SKM-1 treated with dmso at 0.1 percent for 144 hours (cell line): ENCODE results near the gene WDR62.
"Not testable (repeated sequence)": the region's sequence is repeated elsewhere in the genome, so short reads cannot be mapped to it uniquely, and the experiment has no call there.

ENCODE experiments used
- DNase-seq: peaks from one replicate; lab custom pipeline; 2025; ENCODE audit not compliant: unreplicated experiment; lab: John Stamatoyannopoulos, UW

Gene WDR62

DNA sequence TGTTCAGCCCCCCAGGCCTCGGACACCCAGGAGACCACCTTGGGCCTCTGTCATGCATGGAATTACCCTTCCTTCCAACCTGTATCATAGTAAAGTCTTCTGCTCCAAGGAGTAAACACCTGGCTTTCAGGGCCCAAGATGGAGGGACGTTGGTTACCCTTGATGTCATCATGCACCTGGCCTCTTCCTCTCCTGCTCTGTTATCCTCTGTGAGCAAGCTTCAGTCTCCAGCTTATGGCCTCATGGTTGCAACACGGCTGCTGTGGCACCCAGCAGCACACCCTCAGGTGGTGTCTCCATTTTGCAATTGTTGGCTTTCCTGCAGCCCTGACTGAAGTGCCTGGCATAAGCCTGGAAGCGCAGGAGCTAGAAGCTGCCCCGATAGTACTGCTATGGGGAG is 52.3 kb downstream of the WDR62 start:
- no peak for DNase-seq

DNA sequence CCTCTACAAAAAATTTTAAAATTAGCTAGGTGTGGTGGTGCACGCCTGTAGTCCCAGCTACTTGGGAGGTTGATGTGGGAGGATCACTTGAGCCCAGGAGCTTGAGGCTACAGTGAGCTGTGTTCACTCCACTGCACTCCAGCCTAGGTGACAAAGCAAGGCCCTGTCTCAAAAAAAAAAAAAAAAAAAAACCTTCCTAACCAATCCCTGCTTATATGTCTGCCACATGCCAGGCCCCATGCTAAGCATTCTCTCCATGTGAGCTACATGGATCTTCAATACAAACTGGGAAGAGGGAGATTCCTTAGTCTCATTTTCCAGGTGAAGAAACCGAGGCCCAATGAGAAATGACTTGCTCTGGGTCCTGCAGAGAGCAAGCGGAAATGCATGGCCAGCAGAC is 54.0 kb downstream of the WDR62 start:
- DNase-seq, result no peak

DNA sequence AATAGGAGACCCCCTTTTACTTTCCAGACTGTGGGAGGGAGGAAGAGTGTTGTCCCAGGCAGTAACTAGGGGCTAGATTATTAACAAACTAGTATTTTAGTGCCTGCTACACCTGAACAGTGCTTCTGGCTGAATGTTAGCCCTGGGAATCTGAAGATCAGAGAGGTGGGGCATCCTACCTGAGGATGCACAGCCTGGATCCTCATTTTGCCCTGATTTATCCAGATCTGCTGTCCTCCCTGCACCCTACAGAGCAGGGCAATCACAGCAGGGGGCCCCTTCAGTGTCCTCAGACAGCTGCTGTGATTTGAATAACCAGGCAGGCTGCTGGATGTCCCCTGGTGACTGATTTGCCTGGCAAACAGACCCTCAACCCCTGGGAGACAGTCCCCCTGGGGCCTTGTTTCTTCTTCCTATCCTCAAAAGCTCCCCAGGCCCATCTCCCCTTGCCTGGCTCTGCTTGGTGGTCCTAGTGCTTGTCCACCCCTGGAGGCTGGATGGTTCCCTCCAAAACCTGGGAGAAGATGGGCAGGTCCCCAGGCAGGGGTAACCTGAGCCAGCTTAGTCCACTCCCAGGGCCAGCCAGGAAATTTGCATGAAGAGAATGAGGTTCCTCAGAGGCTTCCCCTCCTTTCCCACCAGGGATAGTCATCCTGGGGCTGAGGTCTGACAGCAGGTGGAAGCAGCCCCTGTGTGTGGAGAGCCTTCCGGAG is 55.9 kb downstream of the WDR62 start, which contains the start of gene OVOL3:
OVOL3 (plus strand) TSS at position 657 of the 713 bp plus-strand sequence. CDS start 60 bp downstream, outside the sequence.
- no peak for DNase-seq

DNA sequence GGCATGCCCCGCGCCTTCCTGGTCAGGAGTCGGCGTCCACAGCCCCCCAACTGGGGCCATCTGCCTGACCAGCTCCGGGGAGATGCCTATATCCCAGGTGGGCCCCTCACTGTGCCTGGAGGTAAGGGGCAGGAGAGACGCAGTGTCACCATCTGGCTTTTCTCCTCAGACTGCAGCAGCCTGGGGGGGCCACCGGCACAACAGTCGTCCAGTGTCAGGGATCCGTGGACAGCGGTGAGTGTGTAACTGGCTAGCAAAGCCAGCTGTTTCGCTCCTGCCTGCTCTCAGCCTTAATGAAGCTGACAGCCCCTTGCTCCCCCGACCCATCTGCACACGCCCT is 56.5 kb downstream of the WDR62 start:
- no peak for DNase-seq

DNA sequence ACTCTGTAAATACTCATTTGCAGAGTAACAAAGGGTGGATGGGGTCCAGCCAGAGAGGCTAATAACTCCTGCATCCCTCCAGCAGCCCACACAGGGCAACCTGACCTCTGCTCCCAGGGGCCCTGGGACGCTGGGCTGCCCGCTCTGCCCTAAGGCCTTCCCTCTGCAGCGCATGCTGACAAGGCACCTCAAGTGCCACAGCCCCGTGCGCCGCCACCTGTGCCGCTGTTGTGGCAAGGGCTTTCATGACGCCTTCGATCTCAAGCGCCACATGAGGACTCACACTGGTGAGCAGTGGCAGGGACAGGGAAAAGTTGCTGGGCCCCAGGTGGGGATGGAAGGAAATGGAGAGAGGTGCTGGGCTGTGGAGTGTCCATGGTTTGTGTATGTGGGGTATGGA is 58.0 kb downstream of the WDR62 start:
- no peak for DNase-seq

DNA sequence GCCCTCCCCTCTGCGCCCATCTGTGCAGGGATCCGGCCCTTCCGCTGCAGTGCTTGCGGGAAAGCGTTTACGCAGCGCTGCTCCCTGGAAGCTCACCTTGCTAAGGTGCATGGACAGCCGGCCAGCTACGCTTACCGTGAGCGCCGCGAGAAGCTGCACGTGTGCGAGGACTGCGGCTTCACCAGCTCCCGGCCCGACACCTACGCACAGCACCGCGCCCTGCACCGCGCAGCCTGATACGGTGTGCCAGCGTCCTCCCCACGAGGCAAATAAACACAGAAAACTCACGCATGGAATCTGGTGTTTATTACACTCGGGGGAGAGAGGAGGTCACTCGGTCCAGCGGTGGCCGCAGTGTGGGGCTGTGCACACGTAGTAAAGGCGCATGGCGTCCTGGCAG is 58.7 kb downstream of the WDR62 start:
- DNase-seq, result no peak

DNA sequence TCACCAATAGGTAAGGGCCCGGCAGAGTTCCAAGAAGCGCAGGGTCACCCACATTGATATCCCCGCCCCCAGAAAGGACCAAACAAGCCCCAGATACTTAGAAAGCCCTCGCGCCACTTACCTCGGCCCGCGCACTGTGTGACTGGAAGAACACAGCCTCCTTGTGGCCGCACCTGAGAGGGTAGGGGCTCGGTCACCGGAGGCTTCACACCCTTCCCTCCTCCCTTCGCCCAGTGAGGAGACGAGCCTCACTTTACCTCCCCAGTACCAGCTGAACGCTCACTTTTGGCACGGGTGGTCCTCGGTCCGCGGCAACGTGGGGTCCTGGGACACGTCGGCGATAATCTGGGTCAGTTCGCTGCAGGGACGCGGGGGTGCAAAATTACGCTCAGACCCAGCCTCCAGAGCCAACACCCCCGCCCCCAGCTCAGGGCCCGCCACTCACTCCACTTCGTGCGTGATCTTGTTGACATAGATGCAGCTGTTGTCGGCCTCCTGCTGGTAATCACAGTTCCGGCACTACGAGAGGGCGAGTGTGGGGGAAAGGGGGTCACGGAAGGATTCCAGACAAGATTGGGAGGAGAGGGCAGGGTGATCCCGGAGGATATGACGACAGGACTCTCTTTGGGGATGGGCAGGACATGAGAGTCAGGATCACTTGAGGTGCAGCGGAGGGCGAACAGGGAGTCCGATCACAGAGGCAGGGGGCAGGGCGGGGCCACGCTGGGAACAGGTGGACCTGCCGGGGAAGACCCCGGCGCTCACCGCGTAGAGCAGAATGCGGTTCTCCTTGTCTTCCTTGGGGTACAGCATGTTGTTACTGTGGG is 59.4 kb downstream of the WDR62 start:
- no peak for DNase-seq

DNA sequence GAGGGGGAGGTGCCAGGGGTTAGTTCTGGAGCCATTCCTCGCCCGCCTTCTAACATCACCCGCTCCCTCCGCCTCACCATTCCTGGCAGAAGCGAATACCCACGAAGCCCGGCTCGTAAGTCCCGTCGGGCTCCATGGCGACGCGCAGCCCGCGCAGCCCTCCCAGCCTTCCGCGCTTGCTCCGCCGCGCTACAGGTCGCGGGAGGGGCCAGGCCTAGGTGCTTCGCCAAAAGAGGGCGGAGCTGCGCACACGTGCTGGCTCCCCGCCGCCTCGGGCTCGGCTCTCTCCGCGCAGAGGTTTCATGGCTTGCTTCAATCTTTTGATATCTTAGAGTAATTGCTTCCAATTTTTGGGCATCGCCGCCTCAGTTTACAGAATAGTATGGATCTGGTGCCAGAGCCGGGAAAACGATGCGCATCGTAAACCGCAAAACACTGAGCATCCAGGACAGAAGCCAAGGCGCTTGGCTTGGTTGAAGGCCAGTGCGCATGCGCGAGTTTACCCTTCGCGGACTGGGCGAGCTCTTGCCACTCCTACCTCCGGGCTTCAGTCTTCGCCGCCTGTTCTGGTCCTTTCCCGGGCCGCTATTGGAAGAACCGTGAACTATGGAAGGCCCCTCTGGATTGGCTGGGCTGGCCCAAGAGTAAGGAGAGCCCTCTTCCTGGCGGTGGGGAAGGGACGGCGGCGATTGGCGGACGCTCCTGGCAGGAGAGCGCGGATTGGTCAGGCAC is 60.2 kb downstream of the WDR62 start, which contains the start of gene POLR2I:
POLR2I (minus strand) TSS at position 155 of the 732 bp plus-strand sequence; CDS start at position 136, 19 bp downstream.
- DNase-seq, result peak; percentile 99

DNA sequence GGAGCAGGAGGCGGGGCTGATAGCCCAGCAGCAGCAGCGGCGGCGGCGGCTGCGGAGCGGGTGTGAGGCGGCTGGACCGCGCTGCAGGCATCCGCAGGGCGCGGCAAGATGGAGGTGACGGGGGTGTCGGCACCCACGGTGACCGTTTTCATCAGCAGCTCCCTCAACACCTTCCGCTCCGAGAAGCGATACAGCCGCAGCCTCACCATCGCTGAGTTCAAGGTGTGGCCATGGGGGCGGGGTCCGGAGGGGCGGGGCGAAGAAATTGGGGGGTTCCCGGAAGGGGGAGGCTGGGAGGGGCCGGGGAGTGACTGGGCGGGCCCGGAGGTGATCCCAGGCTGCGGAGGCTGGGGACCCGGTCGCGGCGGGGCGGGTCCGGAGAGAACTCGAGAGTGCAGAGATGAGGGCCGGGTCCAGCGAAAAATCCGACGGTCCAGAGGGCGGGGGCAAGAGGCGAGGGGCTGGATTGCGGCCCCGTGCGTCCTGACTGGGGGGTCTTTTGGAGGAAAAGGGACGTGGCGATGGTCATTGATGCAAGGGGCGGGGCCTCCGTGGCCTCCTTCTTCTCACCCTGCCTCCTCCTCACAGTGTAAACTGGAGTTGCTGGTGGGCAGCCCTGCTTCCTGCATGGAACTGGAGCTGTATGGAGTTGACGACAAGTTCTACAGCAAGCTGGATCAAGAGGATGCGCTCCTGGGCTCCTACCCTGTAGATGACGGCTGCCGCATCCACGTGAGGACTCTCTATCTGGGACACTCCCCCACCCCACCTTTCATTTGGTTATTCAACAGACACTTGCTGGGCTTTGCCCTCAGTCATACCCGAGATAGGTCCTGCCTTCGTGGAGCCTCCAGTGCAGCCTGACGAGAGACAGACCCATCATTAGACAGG is 61.0 kb downstream of the WDR62 start, which contains the start of gene TBCB:
TBCB (plus strand) TSS at position 16 of the 891 bp plus-strand sequence; CDS start at position 109, 93 bp downstream.
- DNase-seq, result peak; percentile 45

DNA sequence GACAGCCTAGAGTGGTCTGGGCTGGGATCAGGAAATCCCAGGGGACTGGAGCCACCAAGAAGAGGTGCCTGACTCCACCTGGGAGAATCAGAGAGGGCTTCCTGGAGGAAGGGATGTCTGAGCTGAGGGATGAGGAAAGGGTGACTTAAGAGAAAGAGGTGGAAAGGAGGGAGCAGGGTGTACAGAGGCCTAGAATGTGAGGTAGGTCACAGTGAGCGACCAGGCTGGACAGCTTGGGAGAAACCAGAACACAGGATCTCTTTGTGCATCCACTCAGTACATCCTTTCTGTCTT is 61.6 kb downstream of the WDR62 start:
- no peak for DNase-seq

DNA sequence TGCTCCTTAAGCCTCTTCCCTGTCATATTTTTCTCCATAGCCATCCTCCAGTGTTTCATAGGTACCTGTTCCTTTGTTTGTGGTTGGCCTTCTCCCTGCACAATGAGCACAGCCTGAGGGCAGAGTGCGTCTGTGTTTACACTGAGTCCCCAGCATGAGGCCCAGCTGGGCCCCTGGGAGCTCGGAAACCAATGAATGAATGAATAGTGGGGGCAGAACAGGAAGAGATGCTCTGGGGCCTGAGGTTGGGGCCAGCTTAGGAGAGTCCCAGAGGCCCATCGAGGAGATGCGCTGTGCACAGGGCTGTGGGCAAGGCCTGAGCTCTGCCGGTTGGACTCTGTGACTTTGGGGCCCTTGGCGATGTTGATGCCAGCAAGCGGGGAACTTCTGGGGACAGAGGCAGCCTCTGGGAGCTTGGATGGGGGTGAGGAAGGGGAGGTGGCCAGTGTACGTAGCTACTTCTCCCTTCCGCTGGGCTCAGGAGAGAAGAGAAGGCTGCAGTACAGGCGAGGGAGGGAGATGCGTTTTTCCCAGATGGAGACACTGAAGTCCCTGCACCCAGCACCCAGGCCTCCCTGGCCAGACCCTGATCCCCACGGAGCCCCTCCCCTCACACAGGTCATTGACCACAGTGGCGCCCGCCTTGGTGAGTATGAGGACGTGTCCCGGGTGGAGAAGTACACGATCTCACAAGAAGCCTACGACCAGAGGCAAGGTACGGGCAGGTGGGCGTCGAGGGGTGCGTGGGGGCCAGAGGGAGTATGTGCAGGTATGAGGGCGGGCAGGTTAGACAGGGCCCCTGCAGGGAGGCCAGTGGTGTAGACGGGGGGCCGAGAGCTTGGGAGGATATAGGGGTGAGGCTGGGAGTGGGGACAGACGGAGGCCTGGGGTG is 65.6 kb downstream of the WDR62 start:
- no peak for DNase-seq

DNA sequence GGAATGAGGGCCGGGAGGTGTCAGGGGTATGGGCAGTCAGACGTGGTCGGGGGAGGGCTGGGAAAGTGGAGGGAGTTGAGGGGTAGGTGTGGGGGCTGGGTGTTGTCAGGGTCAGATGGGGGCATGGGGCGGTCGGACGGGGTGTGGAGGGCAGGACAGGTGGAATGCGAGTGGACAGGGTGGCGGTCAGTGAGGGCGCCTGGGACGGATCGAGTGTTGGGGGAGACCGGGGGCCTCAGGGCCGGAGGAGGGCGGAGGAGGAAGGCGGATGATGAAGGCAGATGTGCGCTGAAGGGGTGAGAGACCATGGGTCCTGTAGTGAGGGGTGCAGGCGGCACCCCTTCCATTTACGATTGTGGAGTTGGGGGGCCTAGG is 66.3 kb downstream of the WDR62 start:
- no peak for DNase-seq

DNA sequence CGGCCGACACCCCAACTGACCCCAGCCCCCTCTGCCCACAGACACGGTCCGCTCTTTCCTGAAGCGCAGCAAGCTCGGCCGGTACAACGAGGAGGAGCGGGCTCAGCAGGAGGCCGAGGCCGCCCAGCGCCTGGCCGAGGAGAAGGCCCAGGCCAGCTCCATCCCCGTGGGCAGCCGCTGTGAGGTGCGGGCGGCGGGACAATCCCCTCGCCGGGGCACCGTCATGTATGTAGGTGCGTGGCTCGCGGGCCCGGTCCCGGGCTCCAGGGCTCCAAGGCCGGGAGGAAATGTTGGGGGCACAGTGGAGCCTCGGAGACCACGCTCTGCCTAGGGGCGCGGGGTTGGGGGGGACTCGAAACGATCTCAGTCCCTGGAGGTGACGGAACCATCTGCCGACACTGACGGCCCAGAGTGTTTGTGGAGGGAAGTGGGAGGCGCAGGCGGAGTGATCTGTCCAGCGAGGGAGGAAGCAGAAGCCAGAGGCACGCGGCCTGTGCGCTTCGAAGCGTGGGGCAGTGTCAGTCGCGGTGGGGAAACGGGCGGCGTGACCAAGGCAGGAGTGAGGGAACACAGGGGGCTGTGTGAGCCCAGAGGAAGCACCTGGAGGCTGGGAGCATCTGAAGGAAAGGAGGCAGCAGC is 66.9 kb downstream of the WDR62 start:
- DNase-seq, result no peak

DNA sequence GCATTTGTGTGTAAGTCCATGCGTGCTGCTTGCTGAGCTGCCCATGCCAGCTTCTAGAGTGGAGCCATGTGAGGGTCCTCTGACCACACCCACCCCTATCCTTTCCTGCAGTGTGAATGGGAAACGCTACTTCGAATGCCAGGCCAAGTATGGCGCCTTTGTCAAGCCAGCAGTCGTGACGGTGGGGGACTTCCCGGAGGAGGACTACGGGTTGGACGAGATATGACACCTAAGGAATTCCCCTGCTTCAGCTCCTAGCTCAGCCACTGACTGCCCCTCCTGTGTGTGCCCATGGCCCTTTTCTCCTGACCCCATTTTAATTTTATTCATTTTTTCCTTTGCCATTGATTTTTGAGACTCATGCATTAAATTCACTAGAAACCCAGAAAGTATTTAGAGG is 70.9 kb downstream of the WDR62 start:
- DNase-seq, result no peak

DNA sequence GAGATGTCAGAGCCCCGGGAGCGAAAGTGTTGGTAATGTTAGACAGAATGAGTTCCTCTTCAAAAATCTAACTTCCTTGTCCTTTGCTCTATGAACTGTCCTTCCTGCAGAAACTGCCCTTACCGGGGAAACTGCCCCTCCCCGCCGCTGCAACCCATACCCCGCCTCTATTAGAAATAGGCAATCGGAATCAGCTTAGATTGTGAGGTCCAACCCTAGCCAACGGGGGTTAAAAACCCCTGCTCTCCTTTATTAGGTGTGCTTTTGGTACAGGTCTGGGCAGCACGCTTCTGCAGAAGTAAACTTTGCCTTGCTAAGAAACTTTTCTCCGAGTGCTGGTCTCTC is 73.7 kb downstream of the WDR62 start:
- peak; percentile 78 for DNase-seq

DNA sequence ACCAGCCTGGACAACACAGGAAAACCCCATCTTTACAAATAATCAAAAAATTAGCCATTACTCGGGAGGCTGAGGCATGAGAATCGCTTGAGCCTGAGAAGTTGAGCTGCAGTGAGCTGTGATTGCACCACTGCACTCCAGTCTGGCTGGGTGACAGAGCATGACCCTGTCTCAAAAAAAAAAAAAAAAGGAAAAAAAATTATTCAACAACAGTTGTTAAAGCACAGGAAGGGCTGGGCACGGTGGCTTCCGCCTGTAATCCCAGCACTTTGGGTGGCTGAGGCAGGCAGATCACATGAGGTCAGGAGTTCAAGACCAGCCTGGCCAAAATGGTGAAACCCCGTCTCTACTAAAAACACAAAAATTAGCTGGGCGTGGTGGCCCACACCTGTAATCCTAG is 76.5 kb downstream of the WDR62 start:
- DNase-seq, result peak; percentile 21

DNA sequence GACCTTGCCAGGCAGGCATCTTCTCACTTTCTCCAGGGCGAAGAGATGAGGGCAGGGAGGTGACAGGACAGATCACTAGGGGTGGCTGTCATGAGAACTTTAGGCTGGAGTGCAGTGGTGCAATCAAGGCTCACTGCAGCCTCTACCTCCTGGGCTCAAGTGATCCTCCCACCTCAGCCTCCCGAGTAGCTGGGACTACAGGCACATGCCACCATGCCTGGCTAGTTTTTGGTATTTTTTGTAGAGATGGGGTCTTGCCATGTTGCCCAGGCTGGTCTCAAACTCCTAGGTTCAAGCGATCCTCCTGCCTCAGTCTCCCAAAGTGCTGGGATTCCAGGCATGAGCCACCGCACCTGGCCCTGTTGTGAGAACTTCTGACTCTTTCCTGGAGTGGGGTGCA is 80.2 kb downstream of the WDR62 start:
- not testable (repeated sequence) for DNase-seq

DNA sequence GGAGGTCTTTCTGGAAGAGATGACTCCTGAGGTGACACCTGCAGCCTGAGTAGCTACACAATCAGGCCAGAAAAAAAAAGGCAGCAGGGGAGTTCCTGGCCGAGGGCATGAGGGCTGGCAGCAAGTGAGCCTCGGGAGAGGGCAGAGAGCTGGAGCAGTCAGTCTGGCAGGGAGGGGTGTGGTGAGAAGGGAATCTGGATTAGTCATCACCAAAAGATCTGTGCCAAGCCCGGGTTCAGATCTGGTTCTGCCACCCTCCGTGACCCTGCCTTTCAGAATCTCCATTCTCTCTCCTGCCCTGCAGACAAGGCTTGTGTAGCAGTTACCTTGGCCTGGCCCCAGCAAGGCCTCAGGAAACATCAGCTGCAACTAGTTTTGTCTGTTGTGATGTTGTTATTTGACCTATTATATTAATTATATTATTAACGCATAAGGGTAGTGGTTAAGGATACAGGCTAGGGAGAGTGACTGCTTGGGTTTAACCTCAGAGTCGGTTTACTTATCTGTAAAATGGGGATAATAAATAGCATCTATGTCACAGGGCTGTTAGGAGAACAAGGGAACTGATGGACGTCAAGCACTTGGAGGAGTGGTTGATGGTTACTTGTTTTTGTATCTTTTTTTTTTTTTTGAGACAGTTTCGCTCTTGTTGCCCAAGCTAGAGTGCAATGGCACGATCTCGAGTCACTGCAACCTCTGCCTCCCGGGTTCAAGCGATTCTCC is 82.4 kb downstream of the WDR62 start:
- no peak for DNase-seq

DNA sequence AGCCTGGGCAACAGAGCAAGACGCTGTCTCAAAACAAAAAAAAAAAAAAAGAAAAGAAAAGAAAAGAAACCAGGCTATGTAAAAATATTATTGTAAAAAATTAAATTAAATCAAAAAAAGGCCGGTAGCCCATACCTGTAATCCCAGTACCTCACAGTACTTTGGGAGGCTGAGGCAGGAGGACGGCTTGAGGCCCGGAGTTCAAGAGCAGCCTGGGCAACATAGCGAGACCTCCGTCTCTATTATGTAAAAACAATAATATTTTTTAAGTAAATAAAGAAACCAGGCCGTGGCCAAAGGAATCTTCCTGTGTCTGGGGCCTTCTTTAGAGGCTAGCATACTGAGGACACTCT is 84.4 kb downstream of the WDR62 start:
- DNase-seq, result no peak
